ENCODE measurements around the gene CD36.

Gene CD36

GRCh38 chr7:80675090-80675489 is 36.6 kb downstream of the CD36 start:
- H2BK5ac ChIP-seq (ENCODE audit: low read depth, low read length, poor library complexity, severe bottlenecking), result no peak overlapping the region
- no peak for DNase-seq
- H3K27ac ChIP-seq (ENCODE audit: low read length, poor library complexity, severe bottlenecking), result no peak overlapping the region
- no peak overlapping the region for H3K18ac ChIP-seq (ENCODE audit: low read depth in 1 of 2, low read length in 2 of 2)
- H3K23ac ChIP-seq (ENCODE audit: low read length in 2 of 2), result no peak overlapping the region
- H2BK15ac ChIP-seq (ENCODE audit: low read depth, poor library complexity, severe bottlenecking), result no peak overlapping the region
- H3K9me3 ChIP-seq (ENCODE audit: control insufficient read depth, low read length), result no peaks in the 10 kb centered on the region
- no CpG with 5 or more reads among the region's 1 CpG for WGBS
- no peak overlapping the region for H2AFZ ChIP-seq (ENCODE audit: low read depth, low read length)
- no peak overlapping the region for H3K9ac ChIP-seq (ENCODE audit: low read length)
- H3K4ac ChIP-seq (ENCODE audit: low read depth in 1 of 2, low read length in 2 of 2), result no peak overlapping the region
- H3K27me3 ChIP-seq (ENCODE audit: control insufficient read depth in 1 of 2, insufficient read depth in 1 of 2, low read length in 2 of 2), result no peaks in the 10 kb centered on the region
- peaks cover 0 to 19% of the 10 kb centered on the region in 2 experiments for H3K36me3 ChIP-seq (ENCODE audit: control insufficient read depth in 1 of 2, insufficient read depth in 2 of 2, low read depth in 1 of 2, low read length in 2 of 2)
- H2BK12ac ChIP-seq (ENCODE audit: low read length in 2 of 2), result no peak overlapping the region
- H3K4me2 ChIP-seq (ENCODE audit: low read length, poor library complexity, severe bottlenecking), result no peak overlapping the region
- H3K4me1 ChIP-seq (ENCODE audit: control insufficient read depth, insufficient read depth, low read depth, low read length), result no peaks in the 10 kb centered on the region
- no peak overlapping the region for H2BK120ac ChIP-seq (ENCODE audit: low read depth, low read length)
- no peak overlapping the region for H3K14ac ChIP-seq (ENCODE audit: low read length in 2 of 2)
- no peak overlapping the region for H3K4me3 ChIP-seq (ENCODE audit: insufficient read depth in 1 of 2, low read depth in 1 of 2, low read length in 2 of 2)
- no peaks in the 10 kb centered on the region for H3K79me1 ChIP-seq (replicated peaks; ENCODE audit: low read length, poor library complexity, severe bottlenecking)
- no peak overlapping the region for H2AK5ac ChIP-seq (ENCODE audit: low read length, severe bottlenecking)
- H4K8ac ChIP-seq (ENCODE audit: low read length), result no peak overlapping the region
- H4K91ac ChIP-seq (ENCODE audit: low read length), result no peak overlapping the region

GRCh38 chr7:80676404-80676803 is 38.0 kb downstream of the CD36 start:
- Histone ChIP-seq H2AFZ (ENCODE audit: low read depth, low read length) (no peak overlapping the region), H3K4me3 (ENCODE audit: insufficient read depth in 1 of 2, low read depth in 1 of 2, low read length in 2 of 2) (no peak overlapping the region), H2AK5ac (ENCODE audit: low read length, severe bottlenecking) (no peak overlapping the region), H4K91ac (ENCODE audit: low read length) (no peak overlapping the region), H3K4me1 (ENCODE audit: control insufficient read depth, insufficient read depth, low read depth, low read length) (no peaks in the 10 kb centered on the region), H3K18ac (ENCODE audit: low read depth in 1 of 2, low read length in 2 of 2) (no peak overlapping the region), H3K4me2 (ENCODE audit: low read length, poor library complexity, severe bottlenecking) (no peak overlapping the region), H4K8ac (ENCODE audit: low read length) (no peak overlapping the region), H3K4ac (ENCODE audit: low read depth in 1 of 2, low read length in 2 of 2) (no peak overlapping the region), H2BK15ac (ENCODE audit: low read depth, poor library complexity, severe bottlenecking) (no peak overlapping the region), H3K14ac (ENCODE audit: low read length in 2 of 2) (no peak overlapping the region), H3K23ac (ENCODE audit: low read length in 2 of 2) (no peak overlapping the region), H3K79me1 (replicated peaks; ENCODE audit: low read length, poor library complexity, severe bottlenecking) (no peaks in the 10 kb centered on the region), H3K27me3 (ENCODE audit: control insufficient read depth in 1 of 2, insufficient read depth in 1 of 2, low read length in 2 of 2) (no peaks in the 10 kb centered on the region), H3K36me3 (ENCODE audit: control insufficient read depth in 1 of 2, insufficient read depth in 2 of 2, low read depth in 1 of 2, low read length in 2 of 2) (peaks cover 0 to 15% of the 10 kb centered on the region in 2 experiments), H2BK120ac (ENCODE audit: low read depth, low read length) (no peak overlapping the region), H3K27ac (ENCODE audit: low read length, poor library complexity, severe bottlenecking) (no peak overlapping the region), H2BK5ac (ENCODE audit: low read depth, low read length, poor library complexity, severe bottlenecking) (peak overlapping the region; percentile 31), H2BK12ac (ENCODE audit: low read length in 2 of 2) (no peak overlapping the region), H3K9ac (ENCODE audit: low read length) (no peak overlapping the region), H3K9me3 (ENCODE audit: control insufficient read depth, low read length) (no peaks in the 10 kb centered on the region)
- no peak for DNase-seq
- 100% methylated on average over 2 of the region's 2 CpGs for WGBS

- Histone ChIP-seq H2BK5ac (ENCODE audit: low read depth, low read length, poor library complexity, severe bottlenecking) (no peak overlapping the region), H3K4ac (ENCODE audit: low read depth in 1 of 2, low read length in 2 of 2) (no peak overlapping the region), H3K79me1 (replicated peaks; ENCODE audit: low read length, poor library complexity, severe bottlenecking) (no peaks in the 10 kb centered on the region), H3K27me3 (ENCODE audit: control insufficient read depth in 1 of 2, insufficient read depth in 1 of 2, low read length in 2 of 2) (no peaks in the 10 kb centered on the region), H3K23ac (ENCODE audit: low read length in 2 of 2) (no peak overlapping the region), H2AFZ (ENCODE audit: low read depth, low read length) (no peak overlapping the region), H3K36me3 (ENCODE audit: control insufficient read depth in 1 of 2, insufficient read depth in 2 of 2, low read depth in 1 of 2, low read length in 2 of 2) (peaks cover 0 to 15% of the 10 kb centered on the region in 2 experiments), H4K8ac (ENCODE audit: low read length) (no peak overlapping the region), H3K9me3 (ENCODE audit: control insufficient read depth, low read length) (no peaks in the 10 kb centered on the region), H3K4me3 (ENCODE audit: insufficient read depth in 1 of 2, low read depth in 1 of 2, low read length in 2 of 2) (no peak overlapping the region), H3K4me1 (ENCODE audit: control insufficient read depth, insufficient read depth, low read depth, low read length) (no peaks in the 10 kb centered on the region), H3K18ac (ENCODE audit: low read depth in 1 of 2, low read length in 2 of 2) (no peak overlapping the region), H2BK120ac (ENCODE audit: low read depth, low read length) (no peak overlapping the region), H3K4me2 (ENCODE audit: low read length, poor library complexity, severe bottlenecking) (no peak overlapping the region), H2AK5ac (ENCODE audit: low read length, severe bottlenecking) (no peak overlapping the region), H2BK15ac (ENCODE audit: low read depth, poor library complexity, severe bottlenecking) (no peak overlapping the region), H3K9ac (ENCODE audit: low read length) (no peak overlapping the region), H2BK12ac (ENCODE audit: low read length in 2 of 2) (no peak overlapping the region), H3K27ac (ENCODE audit: low read length, poor library complexity, severe bottlenecking) (no peak overlapping the region), H3K14ac (ENCODE audit: low read length in 2 of 2) (no peak overlapping the region), H4K91ac (ENCODE audit: low read length) (no peak overlapping the region)
- DNase-seq, result no peak
- WGBS, result 100% methylated on average over 1 of the region's 1 CpG
Observed at GRCh38 chr7:80677629-80678028, 39.2 kb downstream of the CD36 start.

GRCh38 chr7:80678707-80679106 is 40.3 kb downstream of the CD36 start:
- no peak overlapping the region for H2BK120ac ChIP-seq (ENCODE audit: low read depth, low read length)
- H2AFZ ChIP-seq (ENCODE audit: low read depth, low read length), result no peak overlapping the region
- no peak overlapping the region for H3K27ac ChIP-seq (ENCODE audit: low read length, poor library complexity, severe bottlenecking)
- no peak overlapping the region for H3K4ac ChIP-seq (ENCODE audit: low read depth in 1 of 2, low read length in 2 of 2)
- H3K18ac ChIP-seq (ENCODE audit: low read depth in 1 of 2, low read length in 2 of 2), result no peak overlapping the region
- WGBS, result 86% methylated on average over 5 of the region's 8 CpGs
- H2BK5ac ChIP-seq (ENCODE audit: low read depth, low read length, poor library complexity, severe bottlenecking), result no peak overlapping the region
- no peak for DNase-seq
- H3K36me3 ChIP-seq (ENCODE audit: control insufficient read depth in 1 of 2, insufficient read depth in 2 of 2, low read depth in 1 of 2, low read length in 2 of 2), result peaks cover 0 to 7% of the 10 kb centered on the region in 2 experiments
- no peak overlapping the region for H2AK5ac ChIP-seq (ENCODE audit: low read length, severe bottlenecking)
- H3K79me1 ChIP-seq (replicated peaks; ENCODE audit: low read length, poor library complexity, severe bottlenecking), result no peaks in the 10 kb centered on the region
- no peak overlapping the region for H3K14ac ChIP-seq (ENCODE audit: low read length in 2 of 2)
- H2BK15ac ChIP-seq (ENCODE audit: low read depth, poor library complexity, severe bottlenecking), result no peak overlapping the region
- no peak overlapping the region for H3K9ac ChIP-seq (ENCODE audit: low read length)
- H4K91ac ChIP-seq (ENCODE audit: low read length), result no peak overlapping the region
- no peak overlapping the region for H2BK12ac ChIP-seq (ENCODE audit: low read length in 2 of 2)
- no peak overlapping the region for H3K4me2 ChIP-seq (ENCODE audit: low read length, poor library complexity, severe bottlenecking)
- H3K27me3 ChIP-seq (ENCODE audit: control insufficient read depth in 1 of 2, insufficient read depth in 1 of 2, low read length in 2 of 2), result no peaks in the 10 kb centered on the region
- H4K8ac ChIP-seq (ENCODE audit: low read length), result no peak overlapping the region
- H3K9me3 ChIP-seq (ENCODE audit: control insufficient read depth, low read length), result no peaks in the 10 kb centered on the region
- H3K4me3 ChIP-seq (ENCODE audit: insufficient read depth in 1 of 2, low read depth in 1 of 2, low read length in 2 of 2), result no peak overlapping the region
- H3K23ac ChIP-seq (ENCODE audit: low read length in 2 of 2), result no peak overlapping the region
- no peaks in the 10 kb centered on the region for H3K4me1 ChIP-seq (ENCODE audit: control insufficient read depth, insufficient read depth, low read depth, low read length)
